Smooth muscle cell of bladder (primary cell): Measurements from ENCODE around the gene TM2D1. TPM values are rescaled to one million over a fixed set of nuclear protein-coding genes. Genes with fewer than 3 reads are reported as not detected.

Experiments
- total RNA-seq: library from RNA; depleted of rRNA; stranded (reverse); fragments of >200 nt; gene quantifications from 2 replicates; pipeline ENCODE4 v1.2.3, GENCODE V29; 2014

TM2D1 gene
- total RNA-seq = 48.2 and 56.0 TPM in 2 replicates

DNA sequence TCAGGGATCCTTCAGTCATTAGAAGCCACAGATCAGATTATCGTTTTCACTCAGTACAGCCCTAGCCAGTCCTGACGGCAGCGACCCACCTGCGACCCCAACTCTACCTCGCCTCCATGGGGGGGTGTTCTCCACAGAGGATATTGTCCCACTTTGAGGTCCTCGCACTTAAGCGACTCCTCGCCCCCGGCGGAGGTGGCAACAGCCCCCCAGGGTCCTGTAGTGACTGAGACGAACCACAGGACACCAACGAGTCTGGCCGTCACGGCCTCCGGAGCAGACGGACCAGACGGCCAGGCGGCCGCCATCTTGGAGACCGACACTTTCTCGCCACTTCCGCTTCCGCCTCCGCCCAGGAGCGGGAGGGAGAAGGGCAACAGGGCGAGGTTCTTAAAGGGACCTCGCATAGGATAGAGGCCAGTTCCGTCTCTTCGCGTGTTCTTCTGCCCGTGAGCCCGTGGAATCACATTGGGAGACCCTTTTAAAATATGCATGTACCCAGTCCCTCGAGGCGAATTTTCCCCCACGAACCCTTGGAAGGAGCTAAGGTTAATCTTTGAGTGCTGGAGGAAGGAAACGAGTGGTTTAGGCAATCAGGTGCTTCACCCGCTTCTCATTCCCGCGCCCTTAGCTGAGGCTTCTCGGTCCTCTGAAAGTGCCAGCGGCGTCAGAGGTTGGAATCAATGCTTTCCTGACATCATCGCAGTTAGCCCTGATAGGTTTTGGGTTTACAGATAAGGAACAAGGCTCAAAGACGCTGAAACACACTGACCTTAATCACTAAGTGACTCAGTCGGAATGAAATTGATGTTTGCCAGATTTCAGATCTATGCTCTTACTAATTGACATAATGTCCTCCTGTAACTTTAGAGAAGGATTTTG lies at the start of gene TM2D1:
TM2D1 (minus strand) TSS at position 329 of the 882 bp plus-strand sequence; CDS start at position 308, 21 bp downstream.

DNA sequence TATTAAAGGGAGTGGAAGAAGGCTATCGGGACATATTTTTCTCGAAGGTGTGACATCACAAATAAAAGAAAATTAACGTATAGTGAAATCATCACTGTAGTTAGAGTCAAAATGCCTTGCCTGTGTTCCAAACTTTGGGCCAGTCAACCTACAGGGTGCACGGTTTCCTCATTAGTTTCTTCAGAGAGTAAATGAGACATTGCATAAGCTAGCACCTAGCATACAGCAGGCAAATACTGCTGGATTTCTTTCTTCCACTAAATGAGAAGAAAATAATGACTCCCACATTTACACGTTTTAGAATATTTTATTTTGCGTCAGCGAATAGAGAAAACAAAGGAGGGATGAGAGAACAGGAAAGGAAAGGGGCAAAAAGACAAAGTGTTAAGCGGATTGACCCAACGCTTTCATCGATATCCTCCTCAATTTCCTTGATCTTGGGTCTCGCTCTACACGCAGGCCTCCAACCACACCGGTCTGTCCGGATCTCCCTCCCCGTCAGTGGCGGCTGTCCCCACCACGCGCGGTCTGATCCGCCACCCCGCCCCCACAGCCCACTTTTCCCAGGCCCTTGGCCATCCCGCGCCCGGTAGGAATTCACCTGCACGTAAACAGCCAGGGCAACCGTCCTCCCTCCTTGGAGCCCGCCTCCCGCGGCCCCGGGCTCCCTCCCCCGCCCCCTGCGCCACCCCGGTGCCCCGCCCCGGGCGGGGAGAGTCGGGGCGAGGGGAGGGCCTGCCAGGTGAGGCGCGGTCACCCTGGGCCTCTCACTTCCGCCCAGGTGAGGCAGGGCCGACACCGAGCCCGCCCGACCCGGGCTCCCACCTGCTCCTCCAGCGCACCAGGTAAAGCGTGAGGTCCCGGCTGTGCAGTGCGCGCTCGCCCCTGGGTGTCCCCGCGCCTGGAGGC lies 17.0 kb upstream of the TM2D1 start, which contains the start of gene PATJ:
PATJ (plus strand) TSS at position 770 of the 909 bp plus-strand sequence. CDS start 20,413 bp downstream, outside the sequence.

Other genes with a start within 250 kb of the TM2D1 start
- 6.8 and 8.7 TPM in 2 replicates for gene PATJ, start 17.3 kb upstream of the TM2D1 start, total RNA-seq